Measurements from ENCODE around the gene RBM41.

RBM41 gene

GRCh38 chrX:107014936-107015335 is 103.7 kb downstream of the RBM41 start:
- no peak for TF ChIP-seq REST (IDR thresholded peaks at IDR 0.05; ENCODE audit: insufficient read depth in 1 of 2, low read depth in 2 of 2, low read length in 2 of 2)
- TF ChIP-seq FOXP2 (optimal IDR thresholded peaks at IDR 0.05; ENCODE audit: borderline replicate concordance, extremely low read depth, extremely low read length, insufficient read depth): no peak
- no peak for TF ChIP-seq SIN3A (IDR thresholded peaks at IDR 0.05; ENCODE audit: borderline replicate concordance, insufficient read depth, low read length)
- TF ChIP-seq TAF1 (IDR thresholded peaks at IDR 0.05; ENCODE audit: borderline replicate concordance, insufficient read depth, low read length): no peak
- no peak for TF ChIP-seq POLR2AphosphoS5 (IDR thresholded peaks at IDR 0.05; ENCODE audit: low read depth, low read length)

All from PFSK-1 (cell line).